Astrocyte (in vitro differentiated cells and primary cell): ENCODE measurements around the gene SRPK3. TPM values are rescaled to one million over a fixed set of nuclear protein-coding genes. Genes with fewer than 3 reads are reported as not detected.

Experiments
- DNase-seq: peaks from one replicate; pipeline ENCODE4 v3.0.0-alpha.2; 2010; ENCODE audit warnings: low read depth
- FAIRE-seq: peaks from 2 replicates; lab custom pipeline; 2011; peaks lifted over from hg19 to GRCh38; lab: Jason Lieb, UNC
- H2AFZ ChIP-seq: 2 replicates; pipeline ENCODE4 v1.6.0; 2012; ENCODE audit warnings: low read depth, low read length, inconsistent platforms
- H3K27ac ChIP-seq: 2 replicates; pipeline ENCODE4 v1.5.1; 2011; ENCODE audit warnings: low read depth, low read length, inconsistent platforms
- H3K27me3 ChIP-seq: 2 replicates; pipeline ENCODE4 v1.6.0; 2011; ENCODE audit warnings: low read length, inconsistent platforms; ENCODE audit not compliant: insufficient read depth
- H3K36me3 ChIP-seq: 2 replicates; pipeline ENCODE4 v1.5.1; 2011; ENCODE audit warnings: low read length, inconsistent platforms; ENCODE audit not compliant: insufficient read depth
- H3K4me1 ChIP-seq: 2 replicates; pipeline ENCODE4 v1.5.1; 2011; ENCODE audit warnings: low read length, inconsistent platforms; ENCODE audit not compliant: insufficient read depth
- H3K4me2 ChIP-seq: 2 replicates; pipeline ENCODE4 v1.6.0; 2012; ENCODE audit warnings: low read length, inconsistent platforms
- H3K4me3 ChIP-seq: 2 replicates; pipeline ENCODE4 v1.5.1; 2011; ENCODE audit warnings: low read depth, mild to moderate bottlenecking, low read length, inconsistent platforms; ENCODE audit not compliant: insufficient read depth
- H3K79me2 ChIP-seq: 2 replicates; pipeline ENCODE4 v1.6.0; 2012; ENCODE audit warnings: mild to moderate bottlenecking, low read length, inconsistent platforms; ENCODE audit not compliant: insufficient read depth
- H3K9ac ChIP-seq: 2 replicates; pipeline ENCODE4 v1.6.0; 2012; ENCODE audit warnings: mild to moderate bottlenecking, low read length, inconsistent platforms
- H3K9me3 ChIP-seq: 2 replicates; pipeline ENCODE4 v1.5.1; 2012; ENCODE audit warnings: low read depth, mild to moderate bottlenecking, low read length, inconsistent platforms; ENCODE audit not compliant: insufficient read depth
- H4K20me1 ChIP-seq: 2 replicates; pipeline ENCODE4 v1.6.0; 2012; ENCODE audit warnings: low read length, inconsistent platforms; ENCODE audit not compliant: insufficient read depth
- H3K27ac Mint-ChIP-seq: one replicate; pipeline ENCODE4 v1.8.0; 2021; ENCODE audit warnings: mild to moderate bottlenecking, mixed read lengths; ENCODE audit not compliant: unreplicated experiment
- H3K27me3 Mint-ChIP-seq: one replicate; pipeline ENCODE4 v1.8.0; 2021; ENCODE audit warnings: low read depth, mixed read lengths; ENCODE audit not compliant: unreplicated experiment
- H3K36me3 Mint-ChIP-seq: one replicate; pipeline ENCODE4 v1.8.0; 2021; ENCODE audit warnings: low read depth, mixed read lengths; ENCODE audit not compliant: unreplicated experiment
- H3K4me1 Mint-ChIP-seq: one replicate; pipeline ENCODE4 v1.8.0; 2021; ENCODE audit warnings: low read depth, mixed read lengths; ENCODE audit not compliant: unreplicated experiment
- H3K4me3 Mint-ChIP-seq: one replicate; pipeline ENCODE4 v1.8.0; 2021; ENCODE audit warnings: mild to moderate bottlenecking, moderate library complexity, mixed read lengths; ENCODE audit not compliant: unreplicated experiment
- H3K9me3 Mint-ChIP-seq: one replicate; pipeline ENCODE4 v1.8.0; 2021; ENCODE audit warnings: mild to moderate bottlenecking, mixed read lengths; ENCODE audit not compliant: unreplicated experiment
- EZH2 ChIP-seq: IDR thresholded peaks from 2 replicates; pipeline ENCODE4 v1.6.1; 2012; ENCODE audit warnings: mild to moderate bottlenecking, low read length, inconsistent platforms; ENCODE audit not compliant: insufficient read depth
- total RNA-seq: library from RNA; stranded (reverse); gene quantifications from 2 replicates; pipeline ENCODE4 v1.2.1, GENCODE V29; 2021
- TF ChIP-seq, protein P1 (sequence below): IDR thresholded peaks from 2 replicates; pipeline ENCODE4 v1.5.1; 2011; ENCODE audit warnings: low read depth, mild to moderate bottlenecking, inconsistent platforms, low read length, moderate library complexity; ENCODE audit not compliant: insufficient read depth

SRPK3 gene
- total RNA-seq, 1 donor from 2014 or later, result not detected

DNA sequence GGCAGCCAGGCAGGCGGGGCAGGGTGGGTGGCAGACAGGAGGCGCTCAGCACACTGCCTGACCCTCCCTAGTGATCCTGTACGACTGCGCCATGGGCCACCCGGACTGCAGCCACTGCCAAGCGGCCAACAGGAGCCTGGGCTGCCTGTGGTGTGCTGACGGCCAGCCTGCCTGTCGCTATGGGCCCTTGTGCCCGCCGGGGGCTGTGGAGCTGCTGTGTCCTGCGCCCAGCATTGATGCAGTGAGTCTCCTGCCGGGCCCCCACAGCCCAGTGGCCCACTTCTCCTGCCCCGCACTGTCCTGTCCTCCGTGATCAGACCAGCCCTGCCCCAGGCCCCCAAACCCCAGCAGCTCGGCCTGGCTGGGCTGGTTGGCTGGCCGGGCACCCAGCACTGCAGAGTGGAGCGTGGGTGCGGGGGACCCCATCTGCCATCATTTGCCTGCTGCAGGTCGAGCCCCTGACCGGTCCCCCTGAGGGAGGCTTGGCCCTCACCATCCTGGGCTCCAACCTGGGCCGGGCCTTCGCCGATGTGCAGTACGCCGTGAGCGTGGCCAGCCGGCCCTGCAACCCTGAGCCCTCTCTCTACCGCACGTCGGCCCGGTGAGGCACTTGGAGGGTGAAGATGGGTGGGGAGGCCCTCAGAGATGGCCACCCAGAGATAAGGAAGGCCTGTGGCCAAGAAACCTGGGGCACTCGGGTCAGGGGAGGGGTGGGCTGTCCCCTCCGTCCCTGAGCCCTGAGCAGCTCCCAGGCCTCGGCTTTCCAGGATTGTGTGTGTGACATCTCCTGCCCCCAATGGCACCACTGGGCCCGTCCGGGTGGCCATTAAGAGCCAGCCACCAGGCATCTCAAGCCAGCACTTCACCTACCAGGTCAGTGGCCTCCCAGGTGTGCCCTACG is 9.2 kb upstream of the SRPK3 start:
- Mint-ChIP-seq H3K4me3 (no peak overlapping the region), H3K9me3 (no peaks in the 10 kb centered on the region)
- DNase-seq, result no peak

DNA sequence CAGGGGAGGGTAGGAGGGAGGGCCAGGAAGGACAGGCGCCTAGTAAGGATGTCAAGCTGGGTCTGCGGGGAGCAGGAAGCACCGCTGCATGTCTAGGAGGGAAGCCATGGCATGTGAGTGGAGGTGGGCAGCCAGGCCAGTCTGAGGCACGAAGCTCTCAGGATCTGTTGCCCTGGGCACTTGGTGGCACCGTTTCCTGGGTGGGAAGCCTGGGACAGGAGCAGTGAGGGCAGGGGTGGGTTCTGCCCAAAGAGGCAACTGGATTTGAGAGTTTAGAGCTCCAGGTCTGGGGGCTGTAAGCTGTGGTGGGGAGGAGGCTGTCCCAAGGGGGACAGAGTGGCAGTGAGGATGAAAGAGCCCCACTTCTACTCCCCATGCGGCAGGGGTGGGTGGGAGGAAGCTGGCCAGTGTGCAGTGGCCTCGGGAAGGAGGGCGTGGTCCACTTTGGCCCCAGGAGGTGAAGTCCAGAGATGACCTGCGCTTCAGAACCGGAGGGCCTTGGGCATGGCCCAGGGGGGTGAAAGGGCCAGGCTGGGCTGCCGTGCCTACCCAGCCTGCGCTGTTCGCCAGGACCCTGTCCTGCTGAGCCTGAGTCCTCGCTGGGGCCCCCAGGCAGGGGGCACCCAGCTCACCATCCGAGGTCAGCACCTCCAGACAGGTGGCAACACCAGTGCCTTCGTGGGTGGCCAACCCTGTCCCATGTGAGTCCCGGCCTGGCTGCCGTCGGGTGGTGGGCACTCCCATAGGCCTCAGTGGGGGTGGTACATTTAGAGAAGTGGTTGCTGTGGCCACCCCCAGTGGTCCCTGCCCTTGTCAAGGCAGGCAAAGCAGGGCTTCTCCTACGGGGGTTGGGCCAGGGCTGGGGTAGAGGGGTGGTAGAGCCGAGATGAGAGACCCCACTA is 8.3 kb upstream of the SRPK3 start:
- no peaks in the 10 kb centered on the region for H3K36me3 ChIP-seq
- DNase-seq (no peak), FAIRE-seq (no peak)
- no peaks in the 10 kb centered on the region for H3K9me3 ChIP-seq
- H3K4me2 ChIP-seq, result no peak overlapping the region
- TF ChIP-seq, protein P1, sequence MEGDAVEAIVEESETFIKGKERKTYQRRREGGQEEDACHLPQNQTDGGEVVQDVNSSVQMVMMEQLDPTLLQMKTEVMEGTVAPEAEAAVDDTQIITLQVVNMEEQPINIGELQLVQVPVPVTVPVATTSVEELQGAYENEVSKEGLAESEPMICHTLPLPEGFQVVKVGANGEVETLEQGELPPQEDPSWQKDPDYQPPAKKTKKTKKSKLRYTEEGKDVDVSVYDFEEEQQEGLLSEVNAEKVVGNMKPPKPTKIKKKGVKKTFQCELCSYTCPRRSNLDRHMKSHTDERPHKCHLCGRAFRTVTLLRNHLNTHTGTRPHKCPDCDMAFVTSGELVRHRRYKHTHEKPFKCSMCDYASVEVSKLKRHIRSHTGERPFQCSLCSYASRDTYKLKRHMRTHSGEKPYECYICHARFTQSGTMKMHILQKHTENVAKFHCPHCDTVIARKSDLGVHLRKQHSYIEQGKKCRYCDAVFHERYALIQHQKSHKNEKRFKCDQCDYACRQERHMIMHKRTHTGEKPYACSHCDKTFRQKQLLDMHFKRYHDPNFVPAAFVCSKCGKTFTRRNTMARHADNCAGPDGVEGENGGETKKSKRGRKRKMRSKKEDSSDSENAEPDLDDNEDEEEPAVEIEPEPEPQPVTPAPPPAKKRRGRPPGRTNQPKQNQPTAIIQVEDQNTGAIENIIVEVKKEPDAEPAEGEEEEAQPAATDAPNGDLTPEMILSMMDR, result no peak
- TF ChIP-seq EZH2, result no peak
- H3K4me1 ChIP-seq, result no peaks in the 10 kb centered on the region
- no peaks in the 10 kb centered on the region for H3K27me3 Mint-ChIP-seq
- no peak overlapping the region for H2AFZ ChIP-seq
- no peaks in the 10 kb centered on the region for H3K9me3 Mint-ChIP-seq
- no peaks in the 10 kb centered on the region for H3K36me3 Mint-ChIP-seq
- no peak overlapping the region for H3K4me3 ChIP-seq
- H4K20me1 ChIP-seq, result no peaks in the 10 kb centered on the region
- H3K4me3 Mint-ChIP-seq, result no peak overlapping the region
- H3K27ac Mint-ChIP-seq, result no peak overlapping the region
- no peaks in the 10 kb centered on the region for H3K27me3 ChIP-seq
- H3K27ac ChIP-seq, result no peak overlapping the region
- H3K79me2 ChIP-seq, result no peaks in the 10 kb centered on the region
- no peak overlapping the region for H3K9ac ChIP-seq
- H3K4me1 Mint-ChIP-seq, result no peaks in the 10 kb centered on the region

More for the DNA sequence above, 9.2 kb upstream of the SRPK3 start:
- Histone ChIP-seq H3K9me3 (no peaks in the 10 kb centered on the region), H3K27me3 (no peaks in the 10 kb centered on the region), H3K4me1 (peaks cover 3% of the 10 kb centered on the region), H3K36me3 (no peaks in the 10 kb centered on the region), H3K4me2 (no peak overlapping the region), H3K4me3 (no peak overlapping the region), H3K79me2 (no peaks in the 10 kb centered on the region), H3K9ac (no peak overlapping the region), H4K20me1 (no peaks in the 10 kb centered on the region), H3K27ac (no peak overlapping the region), H2AFZ (no peak overlapping the region)
- Mint-ChIP-seq H3K27ac (no peak overlapping the region), H3K4me1 (no peaks in the 10 kb centered on the region), H3K27me3 (no peaks in the 10 kb centered on the region), H3K36me3 (no peaks in the 10 kb centered on the region)
- TF ChIP-seq EZH2, result no peak
- TF ChIP-seq, protein P1, result no peak
- no peak for FAIRE-seq
